Epidermal melanocyte (primary cell): Measurements from ENCODE around the gene ZNF608.
A peak's percentile ranks its signal among the peaks of the same experiment; 100 is the strongest.

ENCODE experiments used
- DNase-seq: peaks from one replicate; pipeline ENCODE4 v3.0.0; 2011; ENCODE audit warnings: low spot score; ENCODE audit not compliant: insufficient read length

The ZNF608 gene

DNA sequence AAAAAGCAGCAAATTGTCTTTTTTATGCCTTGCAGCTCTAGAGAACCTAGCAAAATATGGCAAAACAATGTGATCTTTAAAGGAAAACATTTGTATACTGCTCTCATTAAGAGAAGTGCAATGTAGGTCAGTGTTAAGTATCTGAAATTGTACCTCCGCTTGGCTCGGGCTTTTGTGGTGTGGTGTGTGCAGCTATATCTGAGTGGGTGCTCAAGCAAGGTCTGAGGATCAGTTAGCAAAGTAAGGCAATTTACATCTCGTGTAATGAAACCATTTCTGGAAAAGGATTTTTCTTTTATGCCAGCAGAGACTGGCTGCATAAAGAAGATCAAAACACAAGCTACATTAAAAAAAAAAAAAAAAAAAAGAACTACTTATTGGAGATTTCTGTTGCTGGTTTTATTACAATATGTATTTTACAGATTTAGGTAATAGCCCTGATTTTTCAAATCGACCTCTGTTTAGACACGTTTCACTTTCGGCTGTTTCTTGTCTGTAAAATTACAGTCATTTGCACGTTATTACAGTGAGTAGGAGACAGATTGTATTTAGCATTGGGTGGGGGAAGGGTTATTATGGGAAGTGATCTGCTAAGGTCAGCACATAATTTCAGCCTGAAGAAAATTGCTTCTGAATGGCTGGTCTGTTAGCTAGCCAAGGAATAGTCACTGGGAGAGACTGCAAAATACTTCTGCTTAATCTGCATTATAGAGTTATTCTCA is 7.9 kb upstream of the ZNF608 start:
- DNase-seq: peak; percentile 59

DNA sequence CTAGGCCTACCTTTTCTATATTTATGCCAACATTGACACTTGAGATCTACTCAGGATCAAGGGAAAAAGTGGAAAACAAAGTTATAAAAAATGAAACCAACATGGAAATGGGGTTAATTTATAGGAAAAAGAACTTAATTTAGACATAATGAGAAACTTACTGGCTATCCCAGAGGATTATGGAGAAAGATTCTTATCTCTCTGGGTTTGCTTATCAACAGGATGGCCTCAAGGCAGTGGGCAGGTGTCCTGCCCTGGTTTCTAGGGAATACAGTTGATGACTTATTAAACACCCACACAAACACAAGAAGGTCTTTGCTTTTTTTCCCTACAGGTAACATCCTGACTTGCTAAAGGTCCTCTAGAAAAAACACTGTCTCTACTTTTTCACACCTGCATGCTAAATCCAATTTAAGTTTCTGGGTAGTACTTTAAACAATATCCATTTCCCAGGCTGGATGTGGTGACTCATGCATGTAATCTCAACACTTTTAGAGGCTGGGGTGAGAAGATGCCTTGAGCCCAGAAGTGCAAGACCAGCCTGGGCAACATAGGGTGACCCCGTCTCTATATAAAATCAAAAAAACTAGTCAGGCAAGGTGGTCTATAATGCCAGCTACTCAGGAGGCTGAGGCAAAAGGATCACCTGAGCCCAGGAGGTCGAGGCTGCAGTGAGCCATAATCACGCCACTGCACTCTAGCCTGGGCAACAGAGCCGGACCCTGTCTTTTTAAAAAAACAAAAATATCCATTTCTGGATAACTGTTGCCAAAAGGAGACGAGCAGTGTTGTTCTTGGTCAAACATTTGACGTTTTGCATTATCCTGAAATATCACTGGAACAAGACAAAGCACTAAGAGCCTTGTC is 6.6 kb upstream of the ZNF608 start:
- DNase-seq: no peak

GRCh38 chr5:124751031-124751430 is 4.6 kb upstream of the ZNF608 start:
- DNase-seq: no peak

- DNase-seq: peak; percentile 88
Observed at GRCh38 chr5:124748687-124749594, 2.5 kb upstream of the ZNF608 start.

GRCh38 chr5:124747791-124748686 is 1.6 kb upstream of the ZNF608 start:
- no peak for DNase-seq

- DNase-seq: peak; percentile 54
Observed at GRCh38 chr5:124746916-124747790, 714 bp upstream of the ZNF608 start.

GRCh38 chr5:124745007-124745927 is 1.2 kb downstream of the ZNF608 start:
- no peak for DNase-seq

DNA sequence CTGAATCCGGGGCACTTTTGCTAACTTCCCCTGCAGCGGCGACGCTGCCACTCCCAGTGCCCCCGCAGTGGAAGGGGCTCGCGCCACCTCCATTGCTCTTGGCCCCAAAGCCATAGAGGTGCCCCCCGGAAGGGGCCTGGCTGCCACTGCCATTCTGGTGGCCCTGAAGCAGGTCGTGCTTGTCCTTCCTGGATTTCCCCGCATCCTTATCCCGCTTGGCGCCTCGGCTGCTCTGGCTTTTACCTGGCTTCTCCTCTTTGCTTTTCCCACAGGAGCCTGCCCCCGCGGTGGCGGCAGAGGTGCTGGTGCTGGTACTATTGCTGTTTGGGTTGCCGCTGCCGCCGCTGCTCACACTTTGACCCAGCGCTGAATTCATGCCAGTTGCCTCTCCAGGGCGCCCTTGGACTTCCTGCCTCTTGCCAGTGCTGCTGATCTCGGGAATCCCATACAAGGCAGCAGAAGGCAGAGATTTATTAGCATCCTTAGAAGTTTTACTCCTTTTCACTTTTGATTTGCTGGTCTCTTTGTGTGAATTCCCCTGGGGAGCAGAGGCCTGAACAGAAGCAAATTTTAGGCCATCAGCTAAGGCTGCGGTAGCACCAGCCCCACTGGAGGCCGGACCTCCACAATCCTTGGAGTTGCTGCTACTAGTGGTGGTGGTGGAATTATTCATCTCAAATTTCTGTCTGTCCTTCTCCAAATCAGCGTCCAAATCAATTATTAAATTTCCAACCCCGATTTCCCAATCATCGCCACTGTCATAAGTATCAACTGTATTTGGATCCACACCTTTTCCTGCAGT is 2.1 kb downstream of the ZNF608 start:
- DNase-seq: no peak

- no peak for DNase-seq
Observed at GRCh38 chr5:124743602-124744169, 2.8 kb downstream of the ZNF608 start.

DNA sequence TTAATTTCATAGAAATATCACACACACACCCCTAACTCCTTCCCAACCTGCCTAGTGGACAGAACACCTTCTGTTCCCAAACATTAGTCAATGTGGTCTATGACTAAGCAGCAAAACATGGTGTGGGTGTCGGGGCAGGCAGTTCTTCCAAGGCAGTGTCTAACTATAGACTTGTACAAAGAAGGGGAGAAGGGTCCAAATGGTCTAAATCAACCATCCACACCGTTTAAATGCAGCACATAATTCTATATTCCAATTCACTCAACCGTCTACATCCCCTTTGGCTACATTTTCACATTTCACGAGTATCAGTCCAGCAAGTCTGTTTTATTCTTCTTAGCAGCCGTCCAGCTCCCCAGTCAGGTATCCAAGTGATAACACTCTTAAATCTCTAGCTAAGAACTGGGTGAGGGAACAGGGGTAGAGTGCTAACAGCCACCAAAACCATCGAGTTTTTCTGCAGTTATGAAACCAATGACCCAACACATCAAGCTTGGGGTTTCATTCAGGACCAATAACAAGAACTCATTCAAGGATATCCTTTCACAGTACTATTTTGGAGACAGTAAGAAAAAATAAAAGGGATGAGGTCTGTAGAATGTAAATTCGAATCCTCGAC is 3.3 kb downstream of the ZNF608 start:
- DNase-seq: no peak

GRCh38 chr5:124742521-124742920 is 3.9 kb downstream of the ZNF608 start:
- no peak for DNase-seq

DNA sequence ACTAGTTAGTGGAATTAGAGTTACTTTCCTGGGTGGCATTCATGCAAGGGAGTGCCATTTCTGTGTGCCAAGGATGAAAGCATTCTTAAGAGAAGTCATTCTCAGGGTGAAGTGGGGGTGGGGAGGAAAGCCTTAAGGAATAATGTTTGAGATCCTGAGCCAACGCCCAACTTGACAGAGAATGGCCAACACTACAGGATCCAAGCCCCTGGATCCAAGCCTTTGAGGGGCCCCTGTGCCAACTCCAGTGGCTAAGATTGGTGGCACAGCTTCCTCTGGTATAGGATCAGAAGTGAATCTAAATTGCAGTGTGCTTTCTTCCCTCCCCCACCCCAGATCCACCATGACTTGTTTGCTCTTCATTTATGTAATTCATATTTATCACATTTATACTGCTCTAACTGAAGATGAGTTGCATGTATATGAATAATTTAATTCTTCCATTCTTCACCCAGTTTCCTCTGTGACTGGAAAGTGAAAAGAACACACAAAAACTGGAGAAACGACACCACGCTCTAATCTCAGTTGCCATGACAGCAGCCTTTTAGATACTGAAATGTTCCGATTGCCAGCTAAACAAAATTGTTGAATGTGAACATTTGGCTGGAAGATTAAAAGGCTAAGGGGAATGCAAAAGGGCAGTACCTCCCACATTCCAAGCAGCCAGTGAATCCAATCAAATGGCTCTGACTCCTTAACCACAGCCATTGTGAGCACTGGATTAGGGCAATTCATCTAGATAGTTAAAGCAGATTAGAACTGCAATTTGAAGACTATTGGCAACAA is 4.5 kb downstream of the ZNF608 start:
- DNase-seq: peak; percentile 52

- no peak for DNase-seq
Observed at GRCh38 chr5:124740991-124741583, 5.4 kb downstream of the ZNF608 start.

DNA sequence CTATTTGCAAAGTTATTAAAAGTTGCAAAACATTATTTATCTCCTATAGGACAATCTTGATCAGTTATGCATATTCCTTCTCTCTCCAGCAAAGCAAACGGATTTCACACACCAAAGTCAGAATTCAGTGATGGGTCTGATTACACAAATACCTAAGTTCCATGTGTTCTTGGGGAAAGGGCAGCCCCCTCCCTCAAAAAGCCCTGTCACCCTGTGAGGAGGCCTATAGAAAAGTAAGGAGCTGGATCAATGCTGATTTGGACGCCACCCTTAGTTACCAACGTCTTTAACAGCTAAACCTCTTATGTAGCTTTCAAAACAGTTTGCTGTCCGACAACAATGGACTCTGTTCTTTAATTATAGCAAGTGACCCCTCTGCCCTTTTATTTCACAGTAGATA is 6.4 kb downstream of the ZNF608 start:
- DNase-seq: no peak

GRCh38 chr5:124739634-124740025 is 6.8 kb downstream of the ZNF608 start:
- DNase-seq: no peak
